Hippocampal formation (tissue), 2 donors: ENCODE results near the gene ETNK2.
"Not testable (repeated sequence)": the region's sequence is repeated elsewhere in the genome, so short reads cannot be mapped to it uniquely, and the experiment has no call there.

Experiments used
- DNase-seq, 2 donors: peaks; one replicate each; lab custom pipeline; 2025; lab: John Stamatoyannopoulos, UW

ETNK2 gene

GRCh38 chr1:204126386-204126785 is 25.5 kb downstream of the ETNK2 start:
- DNase-seq: no peak

- no peak for DNase-seq
Observed at GRCh38 chr1:204125759-204126351, 26.0 kb downstream of the ETNK2 start.

DNA sequence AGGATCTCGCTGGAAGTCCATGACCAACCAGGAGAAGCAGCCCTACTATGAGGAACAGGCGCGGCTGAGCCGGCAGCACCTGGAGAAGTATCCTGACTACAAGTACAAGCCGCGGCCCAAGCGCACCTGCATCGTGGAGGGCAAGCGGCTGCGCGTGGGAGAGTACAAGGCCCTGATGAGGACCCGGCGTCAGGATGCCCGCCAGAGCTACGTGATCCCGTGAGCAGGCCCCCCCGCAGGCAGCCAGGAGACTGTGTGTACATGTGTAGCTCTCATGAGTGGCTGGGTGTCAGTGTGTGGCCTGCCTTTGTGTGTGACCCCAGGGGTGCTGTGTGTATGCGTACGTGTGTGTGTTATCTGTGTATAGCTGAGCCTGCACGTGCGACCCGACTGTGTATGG is 27.2 kb downstream of the ETNK2 start:
- no peak for DNase-seq

GRCh38 chr1:204123376-204123775 is 28.5 kb downstream of the ETNK2 start:
- DNase-seq: no peak

- DNase-seq: no peak
Observed at GRCh38 chr1:204121840-204122555, 29.8 kb downstream of the ETNK2 start.

DNA sequence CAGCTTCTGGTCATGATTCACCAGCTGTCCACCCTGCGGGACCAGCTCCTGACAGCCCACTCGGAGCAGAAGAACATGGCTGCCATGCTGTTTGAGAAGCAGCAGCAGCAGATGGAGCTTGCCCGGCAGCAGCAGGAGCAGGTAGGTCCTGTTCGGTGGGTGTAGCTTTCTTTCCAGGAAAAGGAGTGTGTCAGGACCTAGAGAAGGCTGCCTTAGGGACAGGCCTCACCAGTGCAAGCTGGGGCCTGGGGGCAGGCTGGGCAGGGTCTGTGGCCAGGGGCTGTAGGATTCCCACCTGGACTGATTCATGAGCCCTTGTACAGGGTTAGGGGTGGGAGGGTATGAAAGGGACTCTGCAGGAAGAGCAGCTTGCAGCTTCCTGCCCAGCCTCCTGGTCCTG is 35.3 kb downstream of the ETNK2 start:
- DNase-seq: no peak

- no peak for DNase-seq
Observed at GRCh38 chr1:204115116-204115515, 36.7 kb downstream of the ETNK2 start.

DNA sequence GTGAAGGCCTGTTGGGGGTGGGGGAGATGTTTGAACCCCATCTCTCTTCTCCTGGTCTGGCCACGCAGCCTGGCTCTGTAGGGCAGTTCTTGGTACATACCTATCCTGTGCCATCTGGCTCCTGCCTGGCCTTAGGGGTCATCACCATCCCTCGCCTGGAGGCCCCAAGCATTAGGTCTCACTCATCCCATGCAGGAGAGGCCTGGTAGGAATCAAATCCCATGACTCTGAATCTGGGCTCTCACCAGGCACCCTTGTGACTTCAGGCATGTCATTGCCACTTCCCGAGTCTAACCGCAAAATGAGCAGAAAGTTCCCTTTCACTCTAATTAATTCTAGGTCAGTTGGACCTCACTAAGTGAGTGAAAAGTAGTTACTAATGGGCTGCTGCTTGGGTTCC is 37.2 kb downstream of the ETNK2 start:
- DNase-seq: no peak

DNA sequence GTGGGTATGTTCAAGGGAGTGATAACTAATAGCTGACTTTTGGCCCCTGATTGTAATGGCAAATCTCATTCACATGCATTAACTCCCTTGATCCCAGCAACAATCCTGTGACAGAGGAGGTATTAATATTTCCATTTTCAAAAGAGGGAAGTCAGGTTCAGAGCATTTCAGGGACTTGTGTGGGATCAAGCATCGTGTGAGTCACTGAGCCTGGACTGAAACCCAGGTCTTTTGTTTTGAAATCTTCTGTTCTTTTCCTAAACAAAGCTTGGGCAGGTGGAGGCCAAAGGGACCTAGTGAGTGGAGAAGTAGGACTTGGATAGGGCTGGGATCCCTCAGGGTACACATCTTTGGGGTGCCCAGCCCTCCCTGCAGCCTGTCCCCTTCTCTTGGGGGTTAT is 37.9 kb downstream of the ETNK2 start:
- DNase-seq: no peak

DNA sequence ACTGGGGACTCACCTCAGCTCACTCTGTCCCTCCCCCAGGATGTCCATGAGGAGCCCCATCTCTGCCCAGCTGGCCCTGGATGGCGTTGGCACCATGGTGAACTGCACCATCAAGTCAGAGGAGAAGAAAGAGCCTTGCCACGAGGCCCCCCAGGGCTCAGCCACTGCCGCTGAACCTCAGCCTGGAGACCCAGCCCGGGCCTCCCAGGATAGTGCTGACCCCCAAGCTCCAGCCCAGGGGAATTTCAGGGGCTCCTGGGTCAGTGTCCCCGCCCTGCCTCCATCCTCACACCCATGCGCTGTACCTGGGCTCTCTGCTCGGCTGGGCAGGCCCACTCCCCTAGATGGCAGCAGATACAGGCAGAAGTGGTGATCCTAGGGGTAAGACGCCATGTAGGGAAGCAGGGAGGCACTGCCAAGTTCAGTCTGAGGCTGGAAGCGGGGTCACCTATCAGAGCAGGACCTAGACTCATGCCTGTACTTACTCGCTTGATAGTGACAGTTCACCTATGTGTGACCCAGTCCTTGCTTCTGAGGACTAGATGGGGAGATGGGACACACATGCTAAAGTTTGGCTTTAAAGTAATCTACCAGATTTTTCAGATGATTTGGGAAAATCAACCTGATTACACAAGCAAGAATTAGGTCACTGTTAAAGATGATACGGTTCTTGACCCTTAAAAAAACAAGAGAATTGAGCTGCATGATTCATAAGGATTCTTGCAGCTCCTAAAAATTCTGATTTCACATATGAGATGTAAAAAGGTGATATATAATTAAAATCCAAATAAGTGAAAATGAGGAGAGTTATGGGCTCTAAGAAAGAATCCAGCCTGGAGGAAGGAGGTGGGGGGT is 38.7 kb downstream of the ETNK2 start:
- no peak for DNase-seq

GRCh38 chr1:204110894-204111633 is 40.8 kb downstream of the ETNK2 start:
- no peak for DNase-seq

GRCh38 chr1:204108312-204109141 is 43.3 kb downstream of the ETNK2 start:
- no peak for DNase-seq

DNA sequence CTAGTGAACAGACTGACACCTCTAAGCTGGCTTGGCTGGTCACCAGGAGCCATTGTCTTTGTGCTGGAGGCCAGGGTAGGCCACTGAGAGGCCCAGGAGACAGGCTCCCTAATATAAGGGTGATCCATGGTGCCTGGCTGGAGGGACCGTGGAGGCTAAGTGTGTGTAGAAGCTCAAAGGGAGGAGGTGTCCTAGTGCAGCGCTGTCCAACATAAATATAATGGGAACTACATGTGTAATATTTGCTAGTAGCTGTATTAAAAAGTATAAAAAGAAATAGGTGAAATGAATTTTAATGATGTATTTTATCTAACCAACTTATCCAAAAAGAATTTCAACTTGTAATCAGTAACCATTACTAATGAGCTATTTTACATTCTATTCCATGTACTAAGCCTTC is 44.0 kb downstream of the ETNK2 start:
- no peak for DNase-seq

- no peak for DNase-seq
Observed at GRCh38 chr1:204106825-204107224, 45.0 kb downstream of the ETNK2 start.

GRCh38 chr1:204105131-204105515 is 46.7 kb downstream of the ETNK2 start:
- DNase-seq: no peak

GRCh38 chr1:204104331-204105130 is 47.3 kb downstream of the ETNK2 start:
- no peak for DNase-seq

GRCh38 chr1:204103431-204103741 is 48.5 kb downstream of the ETNK2 start:
- DNase-seq: no peak

GRCh38 chr1:204102739-204103430 is 49.0 kb downstream of the ETNK2 start:
- no peak for DNase-seq

- no peak for DNase-seq
Observed at GRCh38 chr1:204102029-204102611, 49.7 kb downstream of the ETNK2 start.

DNA sequence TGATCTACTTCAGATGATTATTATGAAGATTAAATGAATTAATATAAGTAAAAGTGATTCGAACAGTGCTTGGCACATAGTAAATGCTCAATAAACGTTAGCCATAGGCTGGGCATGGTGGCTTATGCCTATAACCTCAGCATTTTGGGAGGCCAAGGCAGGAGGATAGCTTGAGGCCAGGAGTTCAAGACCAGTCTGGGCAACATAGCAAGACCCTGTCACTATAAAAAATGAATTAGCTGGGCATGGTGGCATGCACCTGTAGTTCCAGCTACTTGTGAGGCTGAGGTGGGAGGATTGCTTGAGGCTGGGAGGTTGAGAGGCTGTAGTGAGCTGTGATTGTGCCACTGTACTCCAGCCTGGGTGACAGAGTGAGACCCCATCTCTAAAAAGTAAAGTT is 52.1 kb downstream of the ETNK2 start:
- DNase-seq: not testable (repeated sequence)
